ENCODE measurements around the gene DENND1C. TPM values are rescaled to one million over a fixed set of nuclear protein-coding genes. Genes with fewer than 3 reads are reported as not detected.

DENND1C gene
- total and polyA plus RNA-seq, 9 of the 15 experiments (the other 6 are each of a cell fraction or from before 2014, with no cell fraction given) = 0.03 to 1.2 (median 0.32) TPM; not detected in 1

DNA sequence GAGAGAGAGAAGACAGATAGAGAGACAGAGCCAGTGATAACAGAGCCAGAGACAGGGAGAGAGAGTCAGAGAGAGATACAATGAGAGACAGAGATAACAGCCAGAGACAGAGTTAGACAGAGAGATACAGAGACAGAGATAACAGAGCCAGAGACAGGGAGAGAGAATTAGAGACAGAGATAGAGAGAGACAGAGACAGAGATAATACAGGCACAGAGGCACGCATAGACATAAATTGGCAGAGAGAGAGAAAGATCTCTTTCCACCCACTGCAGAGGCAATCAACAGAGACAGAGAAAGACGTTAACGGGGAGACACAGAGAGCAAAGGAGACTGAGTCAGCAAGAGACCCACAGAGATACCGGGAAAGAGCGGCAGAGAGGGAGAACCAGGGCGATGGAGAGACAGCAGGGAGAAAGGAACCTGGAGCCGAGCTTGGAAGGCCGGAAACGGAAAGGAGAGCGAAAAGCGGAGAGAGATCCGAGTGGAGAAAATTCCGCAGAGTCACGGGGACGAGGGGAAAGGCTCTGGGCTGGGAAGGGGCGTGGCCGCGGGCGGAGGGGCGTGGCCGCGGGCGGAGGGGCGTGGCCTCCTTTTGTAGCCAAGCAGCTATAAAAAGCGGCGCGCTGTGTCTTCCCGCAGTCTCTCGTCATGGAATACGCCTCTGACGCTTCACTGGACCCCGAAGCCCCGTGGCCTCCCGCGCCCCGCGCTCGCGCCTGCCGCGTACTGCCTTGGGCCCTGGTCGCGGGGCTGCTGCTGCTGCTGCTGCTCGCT is 49.0 kb upstream of the DENND1C start, which contains the start of gene TNFSF9 (continued):
- TF ChIP-seq, protein P1, sequence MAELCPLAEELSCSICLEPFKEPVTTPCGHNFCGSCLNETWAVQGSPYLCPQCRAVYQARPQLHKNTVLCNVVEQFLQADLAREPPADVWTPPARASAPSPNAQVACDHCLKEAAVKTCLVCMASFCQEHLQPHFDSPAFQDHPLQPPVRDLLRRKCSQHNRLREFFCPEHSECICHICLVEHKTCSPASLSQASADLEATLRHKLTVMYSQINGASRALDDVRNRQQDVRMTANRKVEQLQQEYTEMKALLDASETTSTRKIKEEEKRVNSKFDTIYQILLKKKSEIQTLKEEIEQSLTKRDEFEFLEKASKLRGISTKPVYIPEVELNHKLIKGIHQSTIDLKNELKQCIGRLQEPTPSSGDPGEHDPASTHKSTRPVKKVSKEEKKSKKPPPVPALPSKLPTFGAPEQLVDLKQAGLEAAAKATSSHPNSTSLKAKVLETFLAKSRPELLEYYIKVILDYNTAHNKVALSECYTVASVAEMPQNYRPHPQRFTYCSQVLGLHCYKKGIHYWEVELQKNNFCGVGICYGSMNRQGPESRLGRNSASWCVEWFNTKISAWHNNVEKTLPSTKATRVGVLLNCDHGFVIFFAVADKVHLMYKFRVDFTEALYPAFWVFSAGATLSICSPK (IDR thresholded peaks at IDR 0.05; ENCODE audit: borderline replicate concordance) = peak; percentile 97
- TF ChIP-seq FOS (IDR thresholded peaks at IDR 0.05; ENCODE audit: extremely low read depth, insufficient read length) = no peak

DNA sequence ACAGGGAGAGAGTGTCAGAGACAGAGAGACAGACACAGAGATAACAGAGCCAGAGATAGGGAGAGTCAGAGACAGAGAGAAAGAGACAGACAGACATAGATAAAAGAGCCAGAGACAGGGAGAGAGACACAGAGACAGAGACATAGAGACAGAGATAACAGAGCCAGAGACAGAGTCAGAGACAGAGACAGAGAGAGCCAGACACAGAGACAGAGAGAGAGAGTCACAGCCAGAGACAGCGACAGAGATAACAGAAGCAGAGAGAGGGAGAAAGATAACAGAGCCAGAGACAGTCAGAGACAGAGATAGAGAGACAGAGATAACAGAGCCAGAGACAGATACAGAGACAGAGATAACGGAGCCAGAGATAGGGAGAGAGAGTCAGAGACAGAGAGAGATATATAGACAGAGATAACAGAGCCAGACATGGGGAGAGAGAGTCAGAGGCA is 48.4 kb upstream of the DENND1C start:
- H2AFZ ChIP-seq (ENCODE audit: low read depth, low read length) = peak overlapping the region; percentile 96
- no peak for FAIRE-seq
- CTCF ChIA-PET (ENCODE audit: low intra/inter-chr PET ratio) = interaction anchor here (0.7 kb wide), 1 partner anchor 104 kb away, joined by 3 read pairs; no protein-coding TSS in a partner anchor
- peaks cover 25% of the 10 kb centered on the region for H3K79me2 ChIP-seq (ENCODE audit: control insufficient read depth, insufficient read depth, low read length)
- no peaks in the 10 kb centered on the region for H3K27me3 ChIP-seq (ENCODE audit: control insufficient read depth in 2 of 2, insufficient read depth in 2 of 2, low read length in 2 of 2)
- peaks cover 7% of the 10 kb centered on the region for H3K9me1 ChIP-seq (ENCODE audit: control insufficient read depth, insufficient read depth, low read length)
- POLR2A ChIA-PET = interaction anchor here (0.5 to 3.1 kb wide), 21 partner anchors 7 to 810 kb away, joined by 3 to 30 read pairs (median 5); partner anchors contain the start of genes ALKBH7, CATSPERD, LONP1 and SH2D3A
- in situ Hi-C loops (cut with MboI) = loop anchor here (10.0 kb wide), 1 partner anchor 335 kb away; no protein-coding TSS in a partner anchor
- no peaks in the 10 kb centered on the region for H3K9me3 ChIP-seq (replicated peaks; ENCODE audit: control insufficient read depth, insufficient read depth, low read depth, low read length)
- peak overlapping the region; percentile 83 for H3K4me3 ChIP-seq
- peak overlapping the region; percentile 97 for H3K4me2 ChIP-seq (ENCODE audit: insufficient read depth, low read length)
- no peak for DNase-seq (ENCODE audit: extremely low read depth in 1 of 4, low spot score in 3 of 4)
- H3K36me3 ChIP-seq (ENCODE audit: control insufficient read depth, insufficient read depth, low read length) = peaks cover 10% of the 10 kb centered on the region; the same call in 2 of the 3 replicates
- WGBS (ENCODE audit: insufficient coverage, low coverage, missing lambda C conversion rate) = 0% methylated on average over 2 of the region's 2 CpGs
- ATAC-seq = no peak
- H3K27ac ChIP-seq (ENCODE audit: extremely low read depth, low read depth, low read length) = peak overlapping the region; percentile 99
- intact Hi-C loops (cut with micrococcal nuclease) = no loop called here
- BruUV-seq (replicated peaks) = TSS peak; percentile 75
- peaks cover 33 to 58% of the 10 kb centered on the region in 2 experiments for H3K4me1 ChIP-seq (replicated peaks in 1 of 2; ENCODE audit: control insufficient read depth in 2 of 2, insufficient read depth in 2 of 2, low read length in 2 of 2)
- no peaks in the 10 kb centered on the region; the same call in 1 of the 2 replicates for H4K20me1 ChIP-seq (replicated peaks; ENCODE audit: control insufficient read depth, insufficient read depth, low read length)
- peak overlapping the region; percentile 94 to 95; a peak in 2 of 4 replicates for H3K9ac ChIP-seq (ENCODE audit: insufficient read depth in 1 of 2, low read depth in 2 of 2, low read length in 2 of 2)
- TF ChIP-seq ZZZ3 (IDR thresholded peaks at IDR 0.05) = 0 out of 2 replicates have a peak, but pooled peaks have one; percentile 63
- TF ChIP-seq KDM4B (IDR thresholded peaks at IDR 0.05; ENCODE audit: borderline replicate concordance in 2 of 2, low read depth in 1 of 2) = no peak
- TF ChIP-seq SNIP1 (IDR thresholded peaks at IDR 0.05; ENCODE audit: low read depth) = peak; percentile 14; the same call in 1 of the 2 replicates
- TF ChIP-seq NR2C1 (IDR thresholded peaks at IDR 0.05) = peak; percentile 16; the same call in 1 of the 2 replicates
- TF ChIP-seq NR2C1 (tag; IDR thresholded peaks at IDR 0.05) = no peak
- TF ChIP-seq, protein P2, sequence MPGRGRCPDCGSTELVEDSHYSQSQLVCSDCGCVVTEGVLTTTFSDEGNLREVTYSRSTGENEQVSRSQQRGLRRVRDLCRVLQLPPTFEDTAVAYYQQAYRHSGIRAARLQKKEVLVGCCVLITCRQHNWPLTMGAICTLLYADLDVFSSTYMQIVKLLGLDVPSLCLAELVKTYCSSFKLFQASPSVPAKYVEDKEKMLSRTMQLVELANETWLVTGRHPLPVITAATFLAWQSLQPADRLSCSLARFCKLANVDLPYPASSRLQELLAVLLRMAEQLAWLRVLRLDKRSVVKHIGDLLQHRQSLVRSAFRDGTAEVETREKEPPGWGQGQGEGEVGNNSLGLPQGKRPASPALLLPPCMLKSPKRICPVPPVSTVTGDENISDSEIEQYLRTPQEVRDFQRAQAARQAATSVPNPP (IDR thresholded peaks at IDR 0.05; ENCODE audit: borderline replicate concordance, insufficient read depth, insufficient read length) = no peak
- TF ChIP-seq, protein P3, sequence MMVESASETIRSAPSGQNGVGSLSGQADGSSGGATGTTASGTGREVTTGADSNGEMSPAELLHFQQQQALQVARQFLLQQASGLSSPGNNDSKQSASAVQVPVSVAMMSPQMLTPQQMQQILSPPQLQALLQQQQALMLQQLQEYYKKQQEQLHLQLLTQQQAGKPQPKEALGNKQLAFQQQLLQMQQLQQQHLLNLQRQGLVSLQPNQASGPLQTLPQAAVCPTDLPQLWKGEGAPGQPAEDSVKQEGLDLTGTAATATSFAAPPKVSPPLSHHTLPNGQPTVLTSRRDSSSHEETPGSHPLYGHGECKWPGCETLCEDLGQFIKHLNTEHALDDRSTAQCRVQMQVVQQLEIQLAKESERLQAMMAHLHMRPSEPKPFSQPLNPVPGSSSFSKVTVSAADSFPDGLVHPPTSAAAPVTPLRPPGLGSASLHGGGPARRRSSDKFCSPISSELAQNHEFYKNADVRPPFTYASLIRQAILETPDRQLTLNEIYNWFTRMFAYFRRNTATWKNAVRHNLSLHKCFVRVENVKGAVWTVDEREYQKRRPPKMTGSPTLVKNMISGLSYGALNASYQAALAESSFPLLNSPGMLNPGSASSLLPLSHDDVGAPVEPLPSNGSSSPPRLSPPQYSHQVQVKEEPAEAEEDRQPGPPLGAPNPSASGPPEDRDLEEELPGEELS (CRISPR knock-in tag; IDR thresholded peaks at IDR 0.05; ENCODE audit: borderline replicate concordance) = 0 out of 2 replicates have a peak, but pooled peaks have one; percentile 32
- TF ChIP-seq, protein P4, sequence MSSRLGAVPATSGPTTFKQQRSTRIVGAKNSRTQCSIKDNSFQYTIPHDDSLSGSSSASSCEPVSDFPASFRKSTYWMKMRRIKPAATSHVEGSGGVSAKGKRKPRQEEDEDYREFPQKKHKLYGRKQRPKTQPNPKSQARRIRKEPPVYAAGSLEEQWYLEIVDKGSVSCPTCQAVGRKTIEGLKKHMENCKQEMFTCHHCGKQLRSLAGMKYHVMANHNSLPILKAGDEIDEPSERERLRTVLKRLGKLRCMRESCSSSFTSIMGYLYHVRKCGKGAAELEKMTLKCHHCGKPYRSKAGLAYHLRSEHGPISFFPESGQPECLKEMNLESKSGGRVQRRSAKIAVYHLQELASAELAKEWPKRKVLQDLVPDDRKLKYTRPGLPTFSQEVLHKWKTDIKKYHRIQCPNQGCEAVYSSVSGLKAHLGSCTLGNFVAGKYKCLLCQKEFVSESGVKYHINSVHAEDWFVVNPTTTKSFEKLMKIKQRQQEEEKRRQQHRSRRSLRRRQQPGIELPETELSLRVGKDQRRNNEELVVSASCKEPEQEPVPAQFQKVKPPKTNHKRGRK (tag; IDR thresholded peaks at IDR 0.05) = 0 out of 2 replicates have a peak, but pooled peaks have one; percentile 49

Data from K562 (cell line).